GM19193 (cell line): ENCODE results near the gene ANKRD16.

Experiments
- POLR2A ChIP-seq: IDR thresholded peaks from 4 replicates; pipeline ENCODE4 v1.6.1; 2011; ENCODE audit not compliant: insufficient read depth, insufficient read length; ENCODE audit errors: extremely low read depth

ANKRD16 gene

DNA sequence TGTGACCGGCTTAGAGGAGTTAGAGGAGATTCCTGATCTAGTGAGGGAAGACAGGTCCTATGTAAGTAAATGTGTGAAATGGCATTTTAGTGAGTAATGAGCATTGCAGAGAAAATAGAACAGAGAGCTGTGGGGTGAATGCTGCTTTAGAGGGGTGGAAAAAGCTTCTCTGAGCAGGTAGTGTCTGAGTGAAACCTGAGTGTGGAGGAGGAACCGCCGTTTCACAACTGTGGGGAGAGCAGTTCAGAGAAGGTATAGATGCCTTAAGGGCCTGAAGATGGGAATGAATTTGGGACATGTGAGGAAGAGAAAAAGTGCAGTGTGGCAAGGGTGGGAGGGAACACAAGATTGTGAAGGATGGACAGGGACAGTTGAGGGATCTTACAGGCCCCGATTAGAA lies 22.0 kb upstream of the ANKRD16 start:
- no peak for TF ChIP-seq POLR2A

DNA sequence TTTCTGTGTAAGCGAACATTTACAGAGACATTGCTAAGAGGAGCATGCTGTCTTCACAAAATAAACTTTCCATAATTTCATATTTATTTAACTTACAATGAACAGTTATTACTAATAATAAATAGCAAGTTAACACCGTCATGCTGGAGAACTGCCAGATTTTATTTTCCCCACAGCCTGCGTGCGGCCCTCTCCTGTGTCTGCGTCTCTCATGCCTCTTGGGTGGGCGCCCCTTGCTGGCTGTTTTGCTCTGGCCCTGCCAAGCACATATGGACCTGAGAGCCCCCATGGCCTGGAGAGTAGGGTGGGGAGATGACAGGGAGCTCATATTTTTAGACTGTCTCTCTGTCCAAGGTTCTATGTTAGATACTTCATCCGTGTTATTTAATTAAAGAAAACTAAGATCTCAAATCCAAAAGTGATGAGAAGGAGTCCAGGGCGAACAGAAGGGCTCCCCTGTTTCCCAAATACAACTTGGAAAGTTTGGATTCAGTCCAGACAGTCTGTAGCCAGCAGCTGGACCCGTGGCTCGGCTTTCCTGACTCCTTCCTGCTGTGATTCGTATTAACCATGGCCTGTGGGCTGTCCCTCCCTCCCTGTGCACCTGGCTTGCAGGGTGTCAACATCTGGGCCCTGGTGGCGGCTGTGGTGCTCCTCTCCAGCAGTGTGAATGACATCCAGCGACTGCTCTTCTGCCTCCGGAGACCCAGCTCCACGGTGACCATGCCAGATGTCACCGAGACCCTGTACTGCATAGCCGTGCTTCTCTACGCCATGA lies 20.8 kb upstream of the ANKRD16 start:
- no peak for TF ChIP-seq POLR2A

DNA sequence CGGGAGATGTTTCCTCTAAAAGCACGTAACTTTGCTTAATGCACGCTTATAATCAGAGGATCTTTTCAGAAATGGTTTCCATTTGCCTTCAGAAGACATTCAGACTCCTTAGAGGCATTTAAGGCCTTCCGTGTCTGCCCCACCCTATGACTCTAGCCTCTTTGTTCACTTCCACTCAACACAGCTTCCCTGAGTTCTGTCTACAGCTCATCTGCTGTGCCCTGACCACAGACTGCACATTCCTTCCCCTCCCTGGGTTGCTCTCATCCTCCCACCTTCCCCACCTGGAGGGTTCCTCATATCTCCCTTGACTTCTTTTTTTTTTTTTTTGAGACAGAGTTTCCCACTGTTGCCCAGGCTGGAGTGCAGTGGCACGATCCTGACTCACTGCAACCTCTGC lies 17.0 kb upstream of the ANKRD16 start:
- TF ChIP-seq POLR2A, result no peak

DNA sequence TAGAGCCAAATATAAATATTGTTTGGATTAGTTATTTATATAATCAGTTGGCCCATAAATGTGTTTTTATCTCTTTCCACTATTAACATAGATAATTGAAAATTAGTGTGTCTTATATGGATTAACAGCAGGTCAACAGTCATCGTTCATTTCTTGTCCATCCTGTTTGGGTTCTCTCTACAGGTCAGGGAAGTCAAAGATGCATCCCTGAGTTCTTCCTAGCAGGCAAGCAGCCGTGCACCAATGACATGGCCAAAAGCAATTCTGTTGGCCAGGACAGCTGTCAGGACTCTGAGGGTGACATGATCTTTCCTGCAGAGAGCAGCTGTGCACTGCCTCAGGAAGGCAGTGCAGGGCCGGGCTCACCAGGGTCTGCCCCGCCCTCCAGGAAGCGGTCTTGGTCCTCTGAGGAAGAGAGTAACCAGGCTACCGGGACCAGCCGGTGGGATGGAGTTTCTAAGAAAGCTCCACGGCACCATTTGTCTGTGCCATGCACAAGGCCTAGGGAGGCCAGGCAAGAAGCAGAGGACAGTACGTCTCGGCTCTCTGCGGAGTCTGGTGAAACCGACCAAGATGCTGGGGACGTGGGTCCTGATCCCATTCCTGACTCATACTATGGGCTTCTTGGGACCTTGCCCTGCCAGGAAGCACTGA lies 16.3 kb upstream of the ANKRD16 start:
- TF ChIP-seq POLR2A, result no peak

GRCh38 chr10:5904227-5904626 lies 14.5 kb upstream of the ANKRD16 start:
- no peak for TF ChIP-seq POLR2A

GRCh38 chr10:5903563-5903962 lies 13.9 kb upstream of the ANKRD16 start:
- TF ChIP-seq POLR2A, result no peak

GRCh38 chr10:5902511-5903274 lies 13.0 kb upstream of the ANKRD16 start:
- no peak for TF ChIP-seq POLR2A

- no peak for TF ChIP-seq POLR2A
Observed at GRCh38 chr10:5900247-5900646, 10.6 kb upstream of the ANKRD16 start.

GRCh38 chr10:5898163-5898562 lies 8.5 kb upstream of the ANKRD16 start:
- no peak for TF ChIP-seq POLR2A

GRCh38 chr10:5897504-5897903 lies 7.8 kb upstream of the ANKRD16 start:
- no peak for TF ChIP-seq POLR2A

DNA sequence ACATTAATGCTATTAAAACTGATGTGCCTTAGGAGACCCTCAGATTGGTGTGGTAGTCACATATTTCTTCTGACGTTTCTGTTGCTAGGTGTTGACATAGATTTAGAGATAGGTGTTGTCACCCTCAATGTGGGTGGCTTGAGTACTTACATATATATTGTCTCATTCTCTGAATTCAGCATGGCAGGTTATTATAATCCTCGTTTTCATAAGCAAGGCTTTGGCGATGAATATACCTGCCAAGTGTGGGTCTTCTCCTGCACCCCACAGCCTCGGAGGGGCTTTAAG lies 7.3 kb upstream of the ANKRD16 start:
- no peak for TF ChIP-seq POLR2A

- TF ChIP-seq POLR2A, result no peak
Observed at GRCh38 chr10:5896208-5897052, 6.7 kb upstream of the ANKRD16 start.

DNA sequence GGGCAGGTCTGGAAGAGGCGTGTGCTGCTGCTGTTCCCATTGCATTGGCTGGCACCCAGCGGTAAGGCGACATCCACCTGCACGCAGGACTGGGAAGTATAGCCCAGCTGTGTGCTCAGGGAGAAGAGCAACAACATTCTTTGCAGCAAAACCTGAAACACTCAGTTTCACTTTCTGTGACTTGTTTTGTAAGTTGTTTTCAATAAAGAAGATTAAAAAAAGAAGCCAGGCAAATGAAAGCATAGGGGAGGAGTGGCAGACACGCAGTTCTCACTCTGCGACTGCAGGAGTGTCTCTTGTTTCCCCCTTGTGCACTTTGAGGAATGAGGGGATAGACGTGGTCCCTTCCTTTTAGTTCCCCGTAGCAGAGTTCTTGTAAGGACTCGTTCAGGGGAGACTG lies 6.1 kb upstream of the ANKRD16 start:
- no peak for TF ChIP-seq POLR2A

DNA sequence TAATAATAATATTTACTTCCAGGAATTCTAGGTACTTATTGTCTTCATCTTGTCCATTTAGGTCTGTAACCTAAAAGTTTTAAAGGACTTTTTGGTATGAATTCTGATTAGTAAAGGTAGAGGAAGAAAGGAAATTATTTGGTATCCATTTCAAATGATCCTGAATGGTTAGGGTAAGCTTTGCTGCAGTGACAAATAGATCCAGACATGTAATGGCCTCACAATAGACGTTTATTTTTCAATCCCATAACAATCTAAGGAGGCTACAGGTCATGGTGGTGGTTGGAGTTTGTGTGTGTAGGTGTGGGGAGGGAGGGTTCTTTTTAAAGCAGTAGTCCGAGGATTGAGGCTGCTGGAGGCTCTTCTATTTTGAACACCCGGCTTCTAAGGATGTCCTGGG lies 5.7 kb upstream of the ANKRD16 start:
- no peak for TF ChIP-seq POLR2A

- no peak for TF ChIP-seq POLR2A
Observed at GRCh38 chr10:5894873-5895272, 5.2 kb upstream of the ANKRD16 start.

- TF ChIP-seq POLR2A, result no peak
Observed at GRCh38 chr10:5894403-5894802, 4.7 kb upstream of the ANKRD16 start.

DNA sequence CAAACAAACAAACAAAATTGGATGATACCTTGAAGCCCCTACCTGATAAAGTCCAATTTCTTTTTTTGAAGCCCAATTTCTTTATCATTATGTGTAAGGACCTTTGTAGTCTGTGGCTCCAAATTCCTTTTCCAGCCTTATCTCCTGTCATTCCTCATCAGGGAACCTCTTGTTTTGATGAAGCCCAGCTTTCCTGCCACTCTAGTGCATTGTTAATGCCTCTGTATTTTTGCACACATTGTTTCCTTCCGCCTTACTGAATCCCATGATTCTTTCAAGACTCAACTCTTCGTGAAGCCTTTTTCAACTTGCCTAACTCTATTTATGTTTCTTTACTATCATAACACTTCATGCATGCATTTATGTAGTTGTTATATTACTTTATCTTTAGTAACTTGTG lies 3.6 kb upstream of the ANKRD16 start:
- TF ChIP-seq POLR2A, result no peak
